Islet of Langerhans (tissue), 1 donor: ENCODE measurements around the gene NAGS.
"Not testable (repeated sequence)": the region's sequence is repeated elsewhere in the genome, so short reads cannot be mapped to it uniquely, and the experiment has no call there.

ENCODE experiments used
- FAIRE-seq: peaks from one replicate; lab custom pipeline; 2011; peaks lifted over from hg19 to GRCh38; lab: Jason Lieb, UNC

Gene NAGS

DNA sequence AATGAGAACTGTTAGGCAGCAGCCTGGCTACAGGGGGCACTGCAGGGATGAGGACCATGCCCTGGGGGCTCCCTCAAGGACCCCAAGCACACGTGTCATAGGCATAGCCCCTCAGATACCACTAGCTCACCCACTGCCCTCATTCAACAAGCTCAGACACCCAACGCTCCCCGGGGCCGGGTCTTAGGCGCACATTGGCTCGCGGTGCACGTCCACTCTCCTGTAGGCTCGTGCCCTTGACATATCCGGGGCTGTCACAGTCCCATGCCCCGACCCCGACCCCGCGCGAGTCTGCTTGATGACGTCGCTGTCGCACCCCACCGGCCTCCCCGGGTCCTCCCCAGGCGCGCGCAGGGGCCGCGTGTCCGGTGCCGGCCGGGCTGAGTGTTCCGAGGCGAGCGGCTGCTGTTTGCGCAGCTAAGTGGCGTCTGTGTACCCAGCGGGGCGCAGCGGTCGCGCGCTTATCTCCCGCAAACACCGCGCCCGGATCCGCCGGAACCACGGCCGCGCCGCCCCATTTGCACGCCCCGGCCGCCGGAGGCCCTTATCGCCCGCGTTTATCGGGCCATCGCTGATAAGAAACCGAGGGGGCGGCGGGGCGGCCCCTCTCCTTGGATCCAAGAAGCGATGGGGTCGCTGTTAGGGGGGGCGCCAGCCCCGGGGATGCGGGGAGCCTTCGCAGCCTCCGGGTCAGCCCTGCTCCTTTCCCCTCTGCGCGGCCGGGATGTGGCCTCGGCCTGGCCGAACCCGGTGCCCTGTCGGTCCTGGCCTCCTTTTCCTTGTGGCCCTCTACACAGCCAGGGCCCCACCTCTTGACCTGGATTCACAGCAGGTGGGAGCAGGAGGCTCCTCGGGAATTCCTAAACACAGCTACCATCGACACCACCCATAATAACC is 20.7 kb upstream of the NAGS start:
- FAIRE-seq, result no peak

DNA sequence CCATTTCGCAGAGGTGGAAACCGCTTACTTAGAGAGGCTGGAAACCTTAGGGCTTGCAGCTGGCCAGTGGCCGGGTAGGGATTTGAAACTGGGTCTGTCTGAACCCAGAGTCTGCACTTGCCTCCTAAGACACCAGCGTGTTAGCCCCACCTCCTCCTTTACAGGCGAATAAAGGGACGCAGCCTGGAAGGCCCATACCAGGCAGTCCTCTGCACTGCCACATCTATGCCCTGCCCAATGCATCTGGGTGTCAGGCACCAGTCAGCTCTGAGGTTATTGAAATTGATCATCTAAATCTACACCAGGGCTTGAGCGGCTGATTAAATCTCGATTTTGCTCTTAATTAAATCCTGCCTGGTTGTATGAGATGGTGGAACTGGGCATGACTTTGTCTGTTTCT is 19.9 kb upstream of the NAGS start:
- no peak for FAIRE-seq

DNA sequence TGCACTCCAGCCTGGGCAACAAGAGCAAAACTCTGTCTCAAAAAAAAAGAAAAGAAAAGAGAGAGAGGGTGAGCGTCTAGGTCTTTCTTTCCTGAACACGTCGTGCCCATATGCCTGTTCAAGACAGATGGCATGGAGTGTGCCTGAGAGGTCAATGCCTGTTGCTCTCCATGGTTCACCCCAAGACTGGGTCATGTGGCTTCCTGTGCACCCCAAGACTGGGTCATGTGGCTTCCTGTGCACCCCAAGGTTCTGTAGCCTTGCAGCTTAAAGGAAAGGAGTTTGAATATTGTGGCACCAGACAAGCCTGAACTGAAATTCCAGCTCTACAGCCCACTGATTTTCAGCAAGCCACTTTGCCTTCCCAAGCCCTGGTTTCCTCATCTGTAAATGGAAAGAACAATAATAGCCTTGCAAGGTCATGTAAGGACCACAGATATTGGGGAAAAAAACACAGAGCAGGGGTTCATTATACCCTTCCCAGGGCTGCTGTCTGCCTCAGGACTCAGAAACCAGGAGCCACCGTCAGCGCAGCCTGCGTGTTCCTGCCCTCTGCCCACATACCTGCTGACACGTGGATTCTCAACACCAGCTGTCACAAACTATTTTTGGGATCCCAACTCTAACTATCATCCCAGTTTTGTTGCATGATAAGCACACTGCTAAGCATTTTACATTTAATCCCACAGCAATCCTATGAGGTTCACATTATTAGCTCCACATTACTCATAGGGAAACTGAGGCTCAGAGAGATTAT is 18.0 kb upstream of the NAGS start:
- FAIRE-seq, result no peak

DNA sequence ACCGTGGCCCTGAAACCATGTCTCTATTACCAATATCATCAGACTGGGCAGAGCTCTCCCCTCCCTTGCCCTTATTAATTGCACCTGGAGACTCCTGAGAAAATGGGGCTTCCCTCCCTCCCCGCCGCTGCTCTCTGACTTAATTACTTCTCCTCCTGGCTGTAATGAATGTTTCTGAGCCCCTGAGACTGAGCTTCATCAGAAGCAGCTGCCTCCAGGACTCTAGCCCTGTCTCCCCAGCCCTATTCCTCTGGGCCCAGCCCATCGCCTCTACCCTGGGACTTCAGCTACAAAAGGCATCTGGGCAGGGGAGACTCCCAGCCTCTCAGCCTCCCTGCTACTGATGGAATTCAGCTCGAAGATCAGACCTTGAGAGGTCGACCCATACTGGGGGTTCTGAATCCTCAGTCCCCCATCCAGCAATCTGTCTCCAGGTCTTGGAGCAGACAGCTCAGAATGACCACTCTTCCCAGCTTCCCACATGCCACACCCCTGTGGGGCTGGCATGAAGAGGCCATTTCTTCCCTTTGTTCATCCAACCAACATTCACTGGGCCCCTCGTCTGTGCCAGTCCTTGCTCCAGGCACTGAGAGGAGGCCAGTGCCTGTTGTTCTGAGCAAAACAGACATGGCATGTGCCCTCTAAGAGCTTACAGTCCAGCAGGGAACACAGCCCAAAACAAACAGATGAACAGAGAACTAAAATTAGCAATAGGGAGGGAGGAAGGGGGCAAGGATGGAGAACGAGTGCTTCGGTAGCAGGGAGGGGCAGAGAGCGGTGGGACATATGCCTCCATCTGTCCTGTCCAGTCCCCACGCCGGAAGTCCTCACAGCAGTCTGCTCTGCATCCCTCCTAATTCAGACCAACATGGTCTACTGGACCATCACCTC is 17.0 kb upstream of the NAGS start:
- FAIRE-seq, result no peak

DNA sequence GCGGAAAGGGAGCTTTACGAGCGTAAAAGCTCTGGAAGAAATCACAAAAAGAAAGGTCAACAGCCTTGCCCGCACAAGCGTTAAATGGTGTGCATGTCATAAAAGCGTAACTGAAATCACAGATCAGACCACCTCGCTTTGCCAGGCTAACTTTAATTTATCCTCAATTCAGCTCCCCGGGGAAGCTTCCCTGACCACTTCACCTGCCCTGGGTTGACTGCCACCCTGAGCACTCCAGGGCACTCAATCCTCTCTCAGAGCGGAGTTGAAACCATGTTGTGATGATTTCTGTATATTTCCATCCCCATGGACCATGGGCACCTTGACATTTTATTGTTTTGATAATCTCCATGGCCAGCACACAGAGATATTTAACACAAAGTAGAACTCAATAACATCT is 16.1 kb upstream of the NAGS start:
- no peak for FAIRE-seq

DNA sequence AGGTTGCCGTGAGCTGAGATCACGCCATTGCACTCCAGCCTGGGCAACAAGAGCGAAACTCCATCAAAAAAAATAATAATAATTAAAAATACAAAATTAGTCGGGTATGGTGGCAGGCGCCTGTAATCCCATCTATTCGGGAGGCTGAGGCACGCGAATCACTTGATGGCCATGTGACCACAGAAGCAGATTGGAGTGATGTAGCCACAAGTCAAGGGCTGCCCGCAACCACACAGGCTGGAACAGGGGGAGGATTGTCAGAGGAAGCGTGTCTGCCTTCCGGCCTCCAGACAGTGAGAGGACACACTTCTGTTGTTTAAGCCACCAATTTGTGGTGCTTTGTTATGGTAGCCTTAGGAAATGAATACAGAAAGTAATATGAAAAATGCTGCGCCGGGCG is 11.8 kb upstream of the NAGS start:
- no peak for FAIRE-seq

DNA sequence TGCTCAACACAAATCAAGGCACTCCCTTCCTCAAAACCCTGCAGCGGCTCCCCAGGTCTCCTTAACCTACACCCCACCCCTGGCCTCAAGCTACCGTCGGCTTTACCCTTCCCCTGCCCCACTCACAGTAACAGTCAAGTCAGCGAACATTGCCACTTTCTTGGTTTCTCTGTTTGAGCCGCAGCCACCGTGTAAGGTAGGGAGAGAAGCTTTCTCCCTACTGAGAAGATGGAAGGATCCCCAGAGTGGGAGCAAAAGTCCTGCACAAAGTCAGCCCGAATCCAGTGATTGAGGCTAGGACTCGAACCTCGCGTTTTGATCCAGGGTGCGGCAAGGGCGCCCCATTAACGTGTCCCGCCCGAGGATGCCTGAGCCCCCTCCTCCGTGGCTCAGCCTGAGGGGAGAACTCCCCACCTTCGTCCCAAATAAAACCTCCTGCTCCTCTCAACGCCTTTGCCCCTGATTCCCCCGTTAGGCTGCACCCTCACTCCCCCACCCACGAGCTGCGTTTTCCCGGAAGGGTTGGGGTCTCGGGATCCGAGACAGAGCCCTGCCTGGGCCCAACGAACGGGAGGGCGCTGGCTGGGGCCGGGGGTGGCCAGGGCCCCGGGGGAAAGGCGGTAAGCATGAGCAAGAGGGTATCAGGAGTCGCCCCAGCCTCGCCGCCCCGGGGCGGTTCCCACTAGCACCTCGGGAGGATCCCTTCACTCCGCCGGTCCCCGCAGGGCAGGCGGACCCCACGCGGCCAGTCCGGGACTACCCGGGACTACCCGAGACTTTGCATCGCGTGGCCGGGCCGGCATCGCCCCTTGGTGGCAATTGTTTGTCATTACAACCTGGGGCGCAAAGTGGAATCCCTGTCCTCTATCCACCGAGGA is 9.9 kb upstream of the NAGS start:
- no peak for FAIRE-seq

DNA sequence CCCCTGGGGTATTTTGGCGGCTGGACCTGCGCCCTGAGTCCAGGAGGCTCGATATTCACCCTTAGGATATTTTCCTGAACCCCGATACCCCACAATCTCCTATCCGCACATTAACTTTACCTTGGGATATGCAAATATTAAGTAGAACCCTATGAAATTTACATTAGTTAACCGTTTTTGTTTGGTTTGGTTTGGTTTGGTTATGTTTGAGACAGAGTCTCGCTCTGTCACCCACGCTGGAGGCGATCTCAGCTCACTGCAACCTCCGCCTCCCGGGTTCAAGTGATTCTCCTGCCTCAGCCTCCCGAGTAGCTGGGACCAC is 9.3 kb upstream of the NAGS start:
- no peak for FAIRE-seq

DNA sequence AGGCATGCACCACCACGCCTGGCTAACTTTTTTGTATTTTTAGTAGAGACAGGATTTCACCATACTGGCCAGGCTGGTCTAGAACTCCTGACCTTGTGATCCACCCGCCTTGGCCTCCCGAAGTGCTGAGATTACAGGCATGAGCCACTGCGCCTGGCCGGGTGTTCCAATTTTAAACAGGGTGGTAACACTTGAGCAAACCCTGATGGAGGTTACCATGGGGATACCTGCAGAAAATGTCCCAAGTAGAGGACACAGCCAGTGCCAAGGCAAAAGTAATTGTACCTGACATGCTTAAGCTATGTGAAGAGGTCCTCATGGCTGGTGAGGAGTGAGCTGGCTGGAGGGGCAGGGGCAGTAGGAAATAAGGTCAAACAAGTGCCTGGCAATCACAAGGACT is 7.2 kb upstream of the NAGS start:
- not testable (repeated sequence) for FAIRE-seq

DNA sequence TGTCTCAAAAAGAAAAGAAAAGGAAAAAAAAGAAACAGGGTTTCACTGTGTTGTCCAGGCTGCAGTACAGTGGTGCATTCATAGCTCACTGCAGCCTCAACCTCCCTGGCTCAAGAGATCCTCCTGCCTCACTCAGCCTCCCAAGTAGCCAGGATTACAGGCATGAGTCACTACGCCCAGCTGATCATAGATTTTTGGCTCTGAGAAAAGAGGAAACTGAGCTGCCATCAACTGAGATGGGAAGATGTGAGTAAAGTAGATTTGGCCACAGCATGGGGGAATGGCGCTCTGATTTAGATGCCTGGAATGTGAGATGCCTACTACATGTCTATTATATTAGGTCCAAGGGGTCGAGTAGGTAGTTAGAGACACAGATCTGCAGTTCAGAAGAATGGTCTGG is 5.9 kb upstream of the NAGS start:
- FAIRE-seq, result no peak

DNA sequence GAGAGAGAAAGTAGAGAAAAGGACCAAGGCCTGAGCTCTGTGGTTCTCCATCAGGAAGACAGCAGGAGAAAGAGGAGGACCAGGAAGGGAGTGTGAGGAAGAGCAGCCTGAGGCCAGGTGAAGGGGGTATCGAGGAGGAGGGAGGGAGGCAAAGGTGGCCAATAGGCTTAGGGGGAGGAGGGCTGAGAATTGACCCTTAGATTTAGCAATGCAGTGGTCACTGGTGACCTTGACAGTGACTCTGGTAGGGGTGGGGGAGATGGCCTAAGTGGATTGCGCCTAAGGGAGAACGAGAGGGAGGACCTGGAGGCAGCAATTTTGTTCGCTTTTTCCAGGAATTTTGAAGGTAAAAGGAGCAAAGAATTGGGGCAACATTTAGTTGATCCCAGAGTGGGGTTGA is 5.4 kb upstream of the NAGS start:
- FAIRE-seq, result no peak

DNA sequence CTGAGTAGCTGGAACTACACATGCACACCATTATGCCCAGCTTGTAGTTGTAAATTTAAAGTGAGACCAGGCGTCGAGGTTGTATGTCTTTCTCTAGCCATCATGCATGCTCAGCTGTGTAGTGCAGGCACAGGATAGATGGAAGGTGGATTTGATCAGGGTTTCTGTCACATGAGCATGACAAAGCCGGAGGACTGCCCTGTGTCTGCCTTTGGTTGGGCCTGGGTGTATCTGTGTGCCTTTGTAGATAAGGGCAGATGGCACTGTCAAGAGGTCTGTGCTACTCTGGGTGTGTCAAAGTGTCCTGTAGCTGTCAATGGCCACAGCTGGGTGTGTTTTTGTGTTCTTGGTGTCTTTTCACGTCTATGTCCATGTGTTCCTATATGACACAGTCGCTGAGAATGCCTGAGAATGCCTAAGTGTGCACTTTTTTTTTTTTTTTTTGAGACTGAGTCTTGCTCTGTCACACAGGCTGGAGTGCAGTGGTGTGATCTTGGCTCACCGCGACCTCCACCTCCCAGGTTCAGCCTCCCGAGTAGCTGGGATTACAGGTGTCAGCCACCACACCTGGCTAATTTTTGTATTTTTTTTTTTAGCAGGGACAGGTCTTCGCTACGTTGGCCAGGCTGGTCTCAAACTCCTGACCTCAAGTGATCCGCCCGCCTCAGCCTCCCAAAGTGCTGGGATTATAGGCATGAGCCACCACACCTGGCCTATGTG is 4.1 kb upstream of the NAGS start:
- FAIRE-seq, result no peak

DNA sequence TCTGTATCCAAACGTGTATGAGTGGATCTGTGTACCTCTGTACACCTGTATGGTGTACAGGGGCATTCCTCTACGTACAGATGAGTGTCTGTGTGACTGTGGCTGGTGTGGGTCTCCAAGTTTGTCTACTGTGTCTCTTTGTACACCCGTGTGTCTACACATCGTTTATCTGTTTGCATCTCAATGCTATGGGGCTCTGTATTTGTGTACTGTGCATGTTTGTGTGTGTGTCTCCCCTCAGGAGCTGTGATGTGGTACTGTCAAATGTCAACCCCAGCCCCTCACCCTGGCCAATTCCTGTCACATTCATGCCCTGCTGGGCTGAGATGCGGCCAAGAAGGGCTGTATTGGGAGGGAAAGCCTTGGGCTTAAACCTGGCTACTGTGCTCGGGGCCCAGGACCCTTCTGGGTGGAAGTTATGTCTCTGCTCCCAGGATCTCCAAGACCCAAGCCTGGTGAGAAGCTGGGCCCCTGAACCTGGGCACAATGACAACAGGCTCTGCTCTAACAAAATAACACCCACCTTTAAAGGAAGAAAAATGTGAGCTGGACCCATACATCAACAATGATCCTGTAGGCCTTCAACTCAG is 3.5 kb upstream of the NAGS start:
- no peak for FAIRE-seq

DNA sequence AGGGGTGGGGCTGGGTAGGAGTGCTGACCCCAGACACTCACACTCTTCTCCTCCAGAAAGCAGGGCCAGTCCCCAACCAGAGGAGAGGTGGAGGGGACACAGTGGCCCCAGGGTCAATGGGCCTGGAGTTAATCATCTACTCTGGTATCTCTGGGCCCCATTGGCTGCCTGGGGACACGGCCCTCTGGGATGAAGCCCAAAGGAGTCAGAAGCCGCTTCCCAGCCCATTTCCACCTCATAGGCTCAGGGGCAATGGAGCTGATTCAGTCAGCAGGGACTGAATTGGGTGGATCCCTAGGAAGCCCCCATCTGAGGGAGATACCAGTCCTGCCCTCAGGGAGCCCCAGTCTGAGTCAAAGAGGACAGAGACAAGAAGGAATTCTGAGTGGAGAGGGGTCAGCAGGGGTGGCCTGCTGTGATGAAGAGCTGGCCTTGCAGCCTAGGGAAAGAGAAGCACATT is 2.9 kb upstream of the NAGS start:
- FAIRE-seq, result no peak

DNA sequence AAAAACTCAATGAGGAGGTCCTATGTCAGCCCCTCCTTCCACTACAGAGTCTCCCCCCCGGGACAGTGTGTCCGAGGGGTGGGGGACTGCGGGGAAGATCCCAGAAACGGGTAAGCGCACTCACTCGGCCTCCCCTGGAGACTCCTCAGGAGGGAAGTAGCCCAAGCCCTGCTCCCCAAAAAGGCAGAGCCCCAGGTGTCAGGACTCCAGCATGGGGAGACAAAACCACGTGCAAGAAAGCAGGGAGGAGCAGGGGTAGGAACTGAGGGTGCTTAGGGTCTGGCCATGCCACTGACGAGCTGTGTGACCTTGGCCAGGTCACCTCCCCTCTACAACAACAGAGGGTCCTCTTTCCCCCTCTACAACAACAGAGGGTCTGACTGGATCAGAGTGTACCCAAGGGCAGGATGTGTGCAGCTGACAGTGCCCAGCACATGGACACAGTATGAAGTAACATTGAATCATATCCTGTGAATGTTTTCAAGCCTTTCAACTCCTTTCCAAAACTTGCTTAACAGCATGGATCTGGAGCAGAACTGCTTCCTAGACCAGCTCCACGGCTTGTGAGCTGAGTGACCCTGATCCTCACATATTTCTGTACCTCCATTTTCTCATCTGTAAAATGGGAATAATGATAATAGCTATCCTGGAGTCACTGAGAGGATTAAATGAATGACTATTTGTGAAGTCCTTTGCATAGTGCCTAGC is 2.1 kb upstream of the NAGS start:
- no peak for FAIRE-seq

DNA sequence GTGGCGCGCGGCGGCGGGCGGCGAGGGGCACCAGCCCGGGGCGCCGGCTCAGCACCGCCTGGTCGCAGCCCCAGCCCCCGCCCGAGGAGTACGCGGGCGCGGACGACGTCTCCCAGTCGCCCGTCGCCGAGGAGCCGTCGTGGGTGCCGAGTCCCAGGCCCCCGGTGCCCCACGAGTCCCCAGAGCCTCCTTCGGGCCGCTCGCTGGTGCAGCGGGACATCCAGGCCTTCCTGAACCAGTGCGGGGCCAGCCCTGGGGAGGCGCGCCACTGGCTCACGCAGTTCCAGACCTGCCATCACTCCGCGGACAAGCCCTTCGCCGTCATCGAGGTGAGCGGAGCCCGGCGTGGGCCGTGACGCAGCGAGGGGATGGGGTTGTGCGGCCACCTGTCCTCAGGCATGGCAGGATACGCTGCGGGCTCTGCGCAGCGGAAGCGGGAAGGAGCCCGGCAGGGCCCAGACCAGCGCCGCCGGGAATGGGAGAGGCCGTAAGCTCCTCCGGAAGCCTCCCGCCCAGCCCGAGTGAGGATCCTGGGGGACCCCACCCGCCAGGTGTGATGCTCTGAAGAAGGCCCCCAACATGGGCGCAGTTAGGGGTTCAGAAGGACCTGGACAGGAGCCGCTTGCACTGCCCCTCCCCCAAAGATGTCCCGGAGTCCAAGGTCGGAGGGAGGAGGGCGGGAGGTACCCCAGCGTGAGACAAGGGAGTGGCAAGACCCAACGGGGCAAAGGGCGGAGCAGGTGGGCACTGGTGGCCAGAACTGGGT is 522 bp downstream of the NAGS start:
- no peak for FAIRE-seq

DNA sequence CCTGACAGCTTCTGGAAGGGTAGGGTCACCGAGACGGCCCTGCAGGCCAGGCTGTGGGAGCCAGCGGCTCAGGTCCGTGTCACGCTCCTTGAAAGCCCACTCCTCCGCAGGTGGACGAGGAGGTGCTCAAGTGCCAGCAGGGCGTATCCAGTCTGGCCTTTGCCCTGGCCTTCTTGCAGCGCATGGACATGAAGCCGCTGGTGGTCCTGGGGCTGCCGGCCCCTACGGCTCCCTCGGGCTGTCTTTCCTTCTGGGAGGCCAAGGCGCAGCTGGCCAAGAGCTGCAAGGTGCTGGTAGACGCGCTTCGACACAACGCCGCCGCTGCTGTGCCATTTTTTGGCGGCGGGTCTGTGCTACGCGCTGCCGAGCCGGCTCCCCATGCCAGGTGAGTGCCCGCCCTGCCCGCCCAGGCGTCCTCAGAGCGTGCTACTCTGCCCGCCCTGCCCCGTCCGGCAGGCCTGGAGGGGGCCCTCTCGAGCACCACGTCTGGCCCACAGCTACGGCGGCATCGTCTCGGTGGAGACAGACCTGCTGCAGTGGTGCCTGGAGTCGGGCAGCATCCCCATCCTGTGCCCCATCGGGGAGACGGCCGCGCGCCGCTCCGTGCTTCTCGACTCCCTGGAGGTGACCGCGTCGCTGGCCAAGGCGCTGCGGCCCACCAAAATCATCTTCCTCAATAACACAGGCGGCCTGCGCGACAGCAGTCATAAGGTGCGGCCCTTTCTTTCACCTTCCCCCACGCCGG is 1.3 kb downstream of the NAGS start:
- FAIRE-seq, result no peak

DNA sequence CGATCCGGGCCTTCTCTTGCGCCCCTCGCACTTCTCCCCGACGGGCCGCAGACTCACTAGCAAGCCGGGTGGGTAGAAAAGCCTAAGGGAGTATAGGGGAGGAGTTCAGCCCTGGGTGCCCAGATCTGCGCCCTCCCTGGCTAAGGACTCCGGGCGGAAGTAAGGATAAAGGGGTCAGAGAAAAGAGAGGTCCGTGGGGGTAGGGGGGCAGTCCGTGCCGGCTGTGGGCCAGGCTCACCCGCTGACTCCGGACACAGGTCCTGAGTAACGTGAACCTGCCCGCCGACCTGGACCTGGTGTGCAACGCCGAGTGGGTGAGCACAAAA is 1.8 kb downstream of the NAGS start:
- FAIRE-seq, result no peak
